ENCODE data around the gene CDKN2D. TPM values are rescaled to one million over a fixed set of nuclear protein-coding genes. Genes with fewer than 3 reads are reported as not detected.
A peak's percentile ranks its signal among the peaks of the same experiment; 100 is the strongest.
"Not testable (repeated sequence)": the region's sequence is repeated elsewhere in the genome, so short reads cannot be mapped to it uniquely, and the experiment has no call there.

Gene CDKN2D
- total RNA-seq, 2 experiments from 2014 or later, result 86.0 to 88.7 TPM

DNA sequence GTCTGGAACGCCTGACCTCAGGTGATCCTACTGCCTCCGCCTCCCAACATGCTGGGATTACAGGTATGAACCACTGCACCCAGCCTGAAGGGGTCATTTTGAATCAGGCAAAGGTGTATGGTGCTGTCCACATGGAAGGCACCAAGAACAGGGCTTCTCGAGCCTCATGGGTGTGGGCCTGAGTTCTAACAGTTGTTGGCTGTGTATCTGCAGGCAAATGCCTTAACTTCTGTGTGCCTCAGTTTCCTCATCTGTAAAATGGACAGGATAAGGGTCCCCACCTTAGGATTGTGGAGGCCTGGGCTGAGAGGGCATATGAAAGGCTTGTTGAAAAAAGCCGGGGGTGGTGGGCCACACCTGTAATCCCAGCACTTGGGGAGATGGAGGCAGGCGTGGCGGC, 9.2 kb upstream of the CDKN2D start:
- Mint-ChIP-seq H3K4me1 (ENCODE audit: low read depth) (peaks cover 31% of the 10 kb centered on the region), H3K27me3 (ENCODE audit: low read depth) (no peaks in the 10 kb centered on the region), H3K4me3 (no peak overlapping the region), H3K36me3 (ENCODE audit: low read depth) (no peaks in the 10 kb centered on the region), H3K9me3 (ENCODE audit: insufficient read depth) (no peaks in the 10 kb centered on the region), H3K27ac (no peak overlapping the region)
- POLR2A ChIA-PET, result no interaction called here
- ATAC-seq (no peak), DNase-seq (no peak)
- CTCF ChIA-PET, result interaction anchor here (5.4 to 8.8 kb wide), 2 partner anchors 69 to 123 kb away, joined by 135 to 421 read pairs; partner anchors contain the start of gene QTRT1

DNA sequence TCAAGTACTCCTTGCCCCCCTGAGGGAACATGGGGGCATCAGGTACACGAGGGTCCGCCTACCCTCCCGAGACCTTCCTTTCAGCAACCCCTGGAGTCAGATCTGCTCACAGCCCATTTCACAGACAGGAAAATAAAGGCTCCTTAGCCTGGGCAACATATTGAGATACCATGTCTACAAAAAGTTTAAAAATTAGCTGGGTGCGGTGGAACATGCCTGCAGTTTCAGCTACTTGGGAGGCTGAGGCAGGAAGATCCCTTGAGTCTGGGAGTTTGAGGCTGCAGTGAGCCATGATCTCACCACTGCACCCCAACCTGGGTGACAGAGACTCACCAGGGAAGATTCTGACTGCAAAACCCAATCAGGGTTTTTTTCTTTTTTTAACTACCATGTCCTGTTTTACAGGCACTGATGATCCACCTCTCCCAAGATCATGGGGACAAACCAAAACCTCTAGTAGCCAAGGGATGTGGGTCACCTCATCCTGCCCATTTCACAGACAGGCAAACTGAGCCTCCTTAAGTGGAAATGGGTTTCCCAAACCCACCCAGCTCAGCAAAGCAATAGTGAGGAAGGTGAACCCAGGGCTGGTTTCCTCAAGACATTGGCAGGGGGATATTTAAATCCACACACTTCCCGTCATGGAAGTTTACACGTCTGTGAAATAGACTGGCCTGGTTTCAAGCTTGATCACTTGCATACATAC, 6.4 kb upstream of the CDKN2D start:
- Mint-ChIP-seq H3K9me3 (ENCODE audit: insufficient read depth) (no peaks in the 10 kb centered on the region), H3K27ac (peak overlapping the region; percentile 70), H3K27me3 (ENCODE audit: low read depth) (no peaks in the 10 kb centered on the region), H3K4me1 (ENCODE audit: low read depth) (peaks cover 32% of the 10 kb centered on the region), H3K36me3 (ENCODE audit: low read depth) (no peaks in the 10 kb centered on the region), H3K4me3 (no peak overlapping the region)
- POLR2A ChIA-PET, result interaction anchor here (0.7 to 1.5 kb wide), 2 partner anchors 77 to 126 kb away, joined by 3 read pairs; partner anchors contain the start of gene QTRT1
- CTCF ChIA-PET, result interaction anchor here (1.1 to 2.8 kb wide), 5 partner anchors 34 to 172 kb away, joined by 3 to 12 read pairs (median 5); partner anchors contain the start of gene CDC37
- no peak for ATAC-seq
- DNase-seq, result peak; percentile 34

DNA sequence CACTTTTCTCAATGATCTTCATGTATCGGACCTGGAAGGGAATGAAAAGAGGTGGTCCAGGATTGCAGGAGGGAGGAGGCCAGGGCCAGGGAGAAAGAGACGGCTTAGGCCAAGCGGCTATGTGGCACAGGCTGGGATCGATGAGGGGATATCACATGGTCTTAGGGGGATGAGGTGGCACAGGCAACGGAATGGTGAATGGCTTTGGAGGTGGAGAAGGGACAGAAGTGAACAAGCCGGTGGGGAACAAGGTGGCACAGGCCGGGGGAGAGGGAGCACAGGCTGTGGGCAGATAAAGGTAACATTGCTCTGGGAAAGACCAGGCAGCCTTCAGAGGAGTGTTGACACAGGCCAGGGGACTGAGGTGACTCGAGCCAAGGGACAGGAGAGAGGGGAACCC, 5.7 kb upstream of the CDKN2D start:
- ATAC-seq, result no peak
- DNase-seq, result no peak
- no peak overlapping the region for H3K4me3 Mint-ChIP-seq
- no peaks in the 10 kb centered on the region for H3K9me3 Mint-ChIP-seq (ENCODE audit: insufficient read depth)
- no peaks in the 10 kb centered on the region for H3K27me3 Mint-ChIP-seq (ENCODE audit: low read depth)
- peaks cover 37% of the 10 kb centered on the region for H3K4me1 Mint-ChIP-seq (ENCODE audit: low read depth)
- ChIA-PET POLR2A (no interaction called here), CTCF (interaction anchor here (2.8 to 3.8 kb wide), 3 partner anchors 33 to 91 kb away, joined by 8 to 34 read pairs (median 26); no protein-coding TSS in a partner anchor)
- no peaks in the 10 kb centered on the region for H3K36me3 Mint-ChIP-seq (ENCODE audit: low read depth)
- H3K27ac Mint-ChIP-seq, result no peak overlapping the region

DNA sequence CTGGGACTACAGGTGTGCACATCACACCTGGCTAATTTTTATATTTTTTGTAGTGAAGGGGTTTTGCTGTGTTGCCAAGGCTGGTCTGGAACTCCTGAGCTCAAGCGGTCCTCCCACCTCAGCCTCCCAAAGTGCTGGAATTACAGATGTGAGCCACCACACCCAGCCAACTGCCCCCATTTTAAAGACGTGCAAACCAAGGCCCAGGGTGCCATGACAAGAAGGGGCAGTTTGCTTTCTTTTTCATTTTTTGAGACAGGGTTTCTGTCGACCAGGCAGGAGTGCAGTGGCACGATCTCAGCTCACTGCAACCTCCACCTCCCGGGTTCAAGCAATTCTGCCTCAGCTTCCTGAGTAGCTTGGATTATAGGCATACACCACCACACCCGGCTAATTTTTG, 5.0 kb upstream of the CDKN2D start:
- H3K4me3 Mint-ChIP-seq; H3K9me3 Mint-ChIP-seq (ENCODE audit: insufficient read depth); H3K27ac Mint-ChIP-seq; DNase-seq; ATAC-seq; H3K27me3 Mint-ChIP-seq (ENCODE audit: low read depth); POLR2A ChIA-PET; H3K36me3 Mint-ChIP-seq (ENCODE audit: low read depth): not testable (repeated sequence)
- CTCF ChIA-PET, result interaction anchor here (1.0 to 3.8 kb wide), 7 partner anchors 32 to 126 kb away, joined by 3 to 34 read pairs (median 4); no protein-coding TSS in a partner anchor
- peaks cover 42% of the 10 kb centered on the region for H3K4me1 Mint-ChIP-seq (ENCODE audit: low read depth)

DNA sequence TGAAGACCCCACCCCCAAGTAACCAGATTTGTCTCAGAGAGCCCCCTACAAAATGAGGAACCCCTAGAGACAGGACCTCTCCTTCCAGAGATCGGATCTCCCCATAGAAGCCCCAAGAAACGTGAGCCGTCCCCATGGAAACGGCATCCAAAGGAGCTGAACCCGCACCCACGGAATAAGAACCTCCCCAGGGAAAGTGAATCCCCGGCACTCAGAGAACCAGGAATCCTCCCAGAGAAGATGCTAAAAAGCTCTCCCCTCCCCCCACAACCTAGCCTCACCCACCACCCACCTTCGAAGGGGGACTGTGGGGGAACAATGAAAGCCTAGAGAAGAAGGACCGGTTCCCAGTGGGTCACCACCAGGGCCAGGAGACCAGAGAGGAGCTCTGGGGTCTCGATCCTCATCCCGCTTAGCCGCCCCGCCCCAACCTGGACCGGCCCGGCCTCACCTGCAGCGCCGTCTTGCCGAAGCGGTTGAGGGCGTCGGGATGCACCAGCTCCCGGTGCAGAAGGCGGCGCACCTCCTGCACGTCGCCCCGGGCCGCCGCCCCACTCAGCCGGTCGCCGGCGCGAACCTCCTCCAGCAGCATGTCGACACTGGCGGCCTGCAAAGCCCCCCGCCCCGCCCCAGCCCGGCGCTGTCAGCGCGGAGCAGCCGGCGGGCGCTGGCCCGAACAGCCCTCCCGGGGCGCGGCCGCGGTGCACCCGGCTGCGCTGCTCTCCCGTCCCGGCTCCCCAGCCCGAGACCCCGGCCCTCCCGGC, 535 bp downstream of the CDKN2D start:
- Mint-ChIP-seq H3K36me3 (ENCODE audit: low read depth) (peaks cover 38% of the 10 kb centered on the region), H3K4me1 (ENCODE audit: low read depth) (peaks cover 44% of the 10 kb centered on the region), H3K27me3 (ENCODE audit: low read depth) (no peaks in the 10 kb centered on the region), H3K4me3 (peak overlapping the region; percentile 98), H3K9me3 (ENCODE audit: insufficient read depth) (no peaks in the 10 kb centered on the region), H3K27ac (peak overlapping the region; percentile 94)
- DNase-seq (peak; percentile 72), ATAC-seq (peak; percentile 13)
- CTCF ChIA-PET, result interaction anchor here (0.9 to 6.3 kb wide), 12 partner anchors 13 to 291 kb away, joined by 3 to 76 read pairs (median 4); no protein-coding TSS in a partner anchor
- POLR2A ChIA-PET, result interaction anchor here (0.6 to 8.0 kb wide), 14 partner anchors 14 to 165 kb away, joined by 3 to 141 read pairs (median 3); partner anchors contain the start of genes ATG4D and CDC37

DNA sequence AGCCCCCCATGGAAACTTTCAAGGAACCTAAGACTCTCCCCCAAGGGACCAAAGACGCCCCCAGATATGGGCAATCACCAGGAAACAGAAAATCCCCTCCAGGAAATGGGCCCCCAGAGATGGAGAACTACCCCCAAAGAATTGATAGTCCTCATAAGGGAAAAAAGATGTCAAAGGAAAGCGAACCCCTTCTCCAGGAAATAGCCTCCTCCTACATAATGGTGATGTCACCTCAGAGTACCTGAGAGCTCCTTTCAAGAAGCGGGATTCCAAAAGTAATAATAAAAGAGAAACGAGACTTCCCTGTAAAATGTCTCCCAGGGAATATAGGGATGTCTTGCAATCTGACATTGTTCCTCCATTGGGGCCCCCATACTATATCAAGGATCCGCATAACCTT, 1.1 kb downstream of the CDKN2D start:
- Mint-ChIP-seq H3K9me3 (ENCODE audit: insufficient read depth) (no peaks in the 10 kb centered on the region), H3K4me3 (peak overlapping the region; percentile 98)
- ATAC-seq, result no peak

DNA sequence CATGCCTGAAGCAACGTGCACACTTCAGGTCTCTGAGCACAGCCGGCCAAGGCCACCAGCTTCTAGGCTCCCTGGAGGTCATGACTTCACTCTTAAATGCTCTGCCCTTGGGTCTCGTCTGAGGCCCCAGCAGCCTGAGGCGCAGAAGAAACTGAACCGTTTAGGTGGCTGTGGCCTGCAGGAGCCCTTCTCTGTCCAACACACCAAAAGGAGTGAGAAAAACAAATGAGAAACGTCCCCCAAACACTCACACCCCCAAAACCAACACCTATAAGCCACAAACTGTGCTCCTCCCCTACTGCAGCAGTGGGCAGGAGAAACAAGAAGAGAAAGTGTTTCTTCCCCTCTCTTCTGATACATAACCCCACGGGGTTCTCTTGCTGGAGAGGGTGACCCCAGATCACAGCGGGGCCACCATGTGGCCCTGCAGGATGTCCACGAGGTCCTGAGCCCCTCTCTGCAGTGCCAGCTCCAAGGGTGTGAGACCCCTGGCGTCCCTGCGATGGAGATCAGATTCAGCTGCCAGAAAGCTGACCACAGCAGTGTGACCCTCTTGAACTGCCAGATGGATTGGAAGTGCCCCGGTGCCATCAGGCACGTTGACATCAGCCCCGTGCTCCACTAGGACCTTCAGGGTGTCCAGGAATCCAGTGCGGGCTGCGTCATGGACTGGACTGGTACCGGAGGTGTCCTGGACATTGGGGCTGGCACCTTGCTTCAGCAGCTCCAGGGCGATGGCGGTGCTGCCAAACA, 1.9 kb downstream of the CDKN2D start:
- Mint-ChIP-seq H3K27ac (peak overlapping the region; percentile 94), H3K4me3 (peak overlapping the region; percentile 98), H3K36me3 (ENCODE audit: low read depth) (peaks cover 44% of the 10 kb centered on the region), H3K4me1 (ENCODE audit: low read depth) (peaks cover 39% of the 10 kb centered on the region), H3K27me3 (ENCODE audit: low read depth) (no peaks in the 10 kb centered on the region), H3K9me3 (ENCODE audit: insufficient read depth) (no peaks in the 10 kb centered on the region)
- POLR2A ChIA-PET, result interaction anchor here (0.7 to 8.0 kb wide), 10 partner anchors 12 to 163 kb away, joined by 3 to 141 read pairs (median 4); partner anchors contain the start of genes ATG4D and CDC37
- DNase-seq (peak; percentile 87), ATAC-seq (peak; percentile 18)
- CTCF ChIA-PET, result interaction anchor here (1.0 to 6.3 kb wide), 13 partner anchors 13 to 290 kb away, joined by 3 to 76 read pairs (median 6); no protein-coding TSS in a partner anchor

More for the DNA sequence above, 1.1 kb downstream of the CDKN2D start:
- Mint-ChIP-seq H3K27me3 (ENCODE audit: low read depth) (no peaks in the 10 kb centered on the region), H3K36me3 (ENCODE audit: low read depth) (peaks cover 39% of the 10 kb centered on the region), H3K27ac (peak overlapping the region; percentile 94), H3K4me1 (ENCODE audit: low read depth) (peaks cover 45% of the 10 kb centered on the region)
- POLR2A ChIA-PET, result interaction anchor here (0.6 to 8.0 kb wide), 10 partner anchors 13 to 164 kb away, joined by 3 to 141 read pairs (median 4); partner anchors contain the start of genes ATG4D and CDC37
- CTCF ChIA-PET, result interaction anchor here (0.9 to 6.3 kb wide), 15 partner anchors 13 to 291 kb away, joined by 3 to 76 read pairs (median 3); no protein-coding TSS in a partner anchor
- DNase-seq, result no peak

DNA sequence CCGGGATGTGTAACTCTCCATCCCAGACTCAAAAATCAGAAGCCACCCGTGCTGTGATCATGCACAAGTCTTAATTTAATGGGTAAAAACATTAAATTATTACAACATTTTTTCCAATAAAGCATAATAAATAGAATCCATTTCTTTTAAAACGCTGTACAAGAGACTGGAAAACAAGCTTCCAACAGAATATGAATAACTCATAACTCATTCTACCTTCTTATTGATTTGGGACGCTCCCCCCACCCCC, 2.4 kb downstream of the CDKN2D start:
- DNase-seq (no peak), ATAC-seq (no peak)
- Mint-ChIP-seq H3K27me3 (ENCODE audit: low read depth) (no peaks in the 10 kb centered on the region), H3K9me3 (ENCODE audit: insufficient read depth) (no peaks in the 10 kb centered on the region), H3K4me3 (peak overlapping the region; percentile 98), H3K36me3 (ENCODE audit: low read depth) (peaks cover 49% of the 10 kb centered on the region), H3K4me1 (ENCODE audit: low read depth) (peaks cover 43% of the 10 kb centered on the region), H3K27ac (peak overlapping the region; percentile 94)
- ChIA-PET POLR2A (interaction anchor here (0.7 to 8.0 kb wide), 9 partner anchors 12 to 163 kb away, joined by 3 to 141 read pairs (median 4); partner anchors contain the start of gene CDC37), CTCF (interaction anchor here (0.6 to 6.3 kb wide), 10 partner anchors 13 to 87 kb away, joined by 3 to 76 read pairs (median 4); no protein-coding TSS in a partner anchor)

DNA sequence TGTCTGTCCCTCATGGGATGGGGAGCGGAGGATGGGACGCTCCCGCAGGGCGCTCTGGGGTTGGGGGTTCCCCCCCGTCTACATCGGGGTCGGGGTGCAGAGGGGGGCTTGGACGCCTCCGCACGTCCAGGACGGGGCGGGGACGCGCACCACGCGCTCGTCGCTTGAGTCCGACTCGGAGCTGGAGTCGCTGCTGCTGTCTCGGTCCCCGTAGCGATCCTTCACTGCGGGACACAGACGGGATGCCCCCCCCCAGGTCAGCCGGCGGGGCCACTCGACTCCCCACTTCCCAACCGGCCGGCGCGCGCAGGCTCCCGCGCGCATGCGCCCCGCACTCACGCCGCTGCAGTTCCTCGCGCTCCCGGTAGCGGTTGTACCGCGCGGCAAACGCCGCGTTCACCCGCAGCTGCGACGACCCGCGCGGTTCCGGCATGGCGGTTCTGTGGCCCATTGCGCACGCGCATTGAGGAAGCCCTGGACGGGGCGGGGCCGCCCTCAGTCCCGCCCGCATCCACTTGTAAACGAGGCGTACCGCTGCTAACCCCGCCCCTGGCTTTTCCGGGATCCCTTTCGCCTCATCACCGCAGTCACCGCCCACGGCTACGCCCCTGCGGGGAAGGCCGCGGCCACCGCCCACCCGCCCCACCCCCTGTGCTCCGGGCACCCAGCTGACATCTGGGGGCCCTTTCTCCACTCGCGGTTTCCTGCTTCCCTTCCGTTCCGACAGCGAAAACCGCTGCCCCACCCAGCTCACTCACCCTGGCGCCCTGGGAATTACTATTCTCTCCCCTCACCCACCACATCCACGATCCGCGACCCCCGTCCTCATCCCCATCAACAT, 3.0 kb downstream of the CDKN2D start, which contains the start of gene KRI1:
TSS of gene KRI1 (minus strand) at position 444 of the 841 bp plus-strand sequence. CDS start at position 433, 11 bp downstream.
- peaks cover 54% of the 10 kb centered on the region for H3K36me3 Mint-ChIP-seq (ENCODE audit: low read depth)
- peaks cover 46% of the 10 kb centered on the region for H3K4me1 Mint-ChIP-seq (ENCODE audit: low read depth)
- ATAC-seq, result peak; percentile 51
- ChIA-PET CTCF (interaction anchor here (0.6 to 6.3 kb wide), 9 partner anchors 12 to 87 kb away, joined by 3 to 76 read pairs (median 4); no protein-coding TSS in a partner anchor), POLR2A (interaction anchor here (0.7 to 8.0 kb wide), 9 partner anchors 11 to 162 kb away, joined by 3 to 141 read pairs (median 4); partner anchors contain the start of gene CDC37)
- H3K4me3 Mint-ChIP-seq, result peak within 1 kb of the TSS; percentile 98
- peak; percentile 99 for DNase-seq
- peak within 1 kb of the TSS; percentile 94 for H3K27ac Mint-ChIP-seq
- H3K9me3 Mint-ChIP-seq (ENCODE audit: insufficient read depth), result no peaks in the 10 kb centered on the region
- H3K27me3 Mint-ChIP-seq (ENCODE audit: low read depth), result no peaks in the 10 kb centered on the region

DNA sequence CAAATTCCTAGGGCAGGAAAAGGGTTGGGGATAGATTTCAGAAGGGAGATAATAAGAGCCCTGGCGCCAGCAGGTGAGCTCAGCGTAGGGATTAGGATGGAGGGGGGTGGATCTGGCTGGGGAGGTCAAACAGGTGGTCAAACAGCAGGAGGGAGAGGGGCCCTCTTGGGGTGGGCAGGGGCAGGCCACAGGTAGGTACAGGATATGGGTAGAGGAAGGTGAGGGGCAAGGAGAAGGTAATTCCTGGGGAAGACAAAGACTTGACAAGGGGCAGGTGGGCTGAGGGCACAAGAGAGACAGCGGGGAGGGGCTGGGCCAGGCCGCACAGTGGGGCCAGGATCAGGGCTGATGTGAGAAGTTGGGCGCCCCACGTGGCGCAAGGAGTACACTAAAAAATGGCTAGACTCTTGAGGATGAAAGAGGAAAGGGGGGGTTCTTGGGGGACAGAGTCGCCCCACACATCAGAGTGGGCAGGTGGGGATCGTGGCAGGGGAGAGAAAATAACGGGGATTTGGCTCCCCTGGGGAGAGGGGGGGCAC, 3.7 kb downstream of the CDKN2D start:
- no peaks in the 10 kb centered on the region for H3K9me3 Mint-ChIP-seq (ENCODE audit: insufficient read depth)
- H3K27ac Mint-ChIP-seq, result peak overlapping the region; percentile 94
- peaks cover 46% of the 10 kb centered on the region for H3K4me1 Mint-ChIP-seq (ENCODE audit: low read depth)

More for the DNA sequence above, 3.7 kb downstream of the CDKN2D start:
- Mint-ChIP-seq H3K27me3 (ENCODE audit: low read depth) (no peaks in the 10 kb centered on the region), H3K36me3 (ENCODE audit: low read depth) (peaks cover 61% of the 10 kb centered on the region), H3K4me3 (peak overlapping the region; percentile 98)
- ChIA-PET CTCF (interaction anchor here (6.3 kb wide), 1 partner anchor 11 kb away, joined by 76 read pairs; no protein-coding TSS in a partner anchor), POLR2A (interaction anchor here (8.0 kb wide), 1 partner anchor 11 kb away, joined by 141 read pairs; no protein-coding TSS in a partner anchor)
- no peak for ATAC-seq
- DNase-seq, result peak; percentile 75

Data from activated CD8-positive, alpha-beta T cell treated with anti-CD3 and anti-CD28 coated beads, Interleukin-2, amount 10 ng/mL, durations not matched to agents 7 days and 5 days (primary cell).